ENCODE results near the gene KRTAP19-8.

KRTAP19-8 gene

GRCh38 chr21:31038376-31038775 is at the start of gene KRTAP19-8:
KRTAP19-8 (minus strand) TSS chr21:31038476; CDS start chr21:31038443, 33 bp downstream.
- no peak for DNase-seq

- DNase-seq: no peak
Measured at GRCh38 chr21:31087639-31088473, 49.6 kb upstream of the KRTAP19-8 start.

GRCh38 chr21:31084689-31085088 is 46.4 kb upstream of the KRTAP19-8 start:
- DNase-seq: no peak

- DNase-seq: no peak
Measured at GRCh38 chr21:31078796-31079195, 40.5 kb upstream of the KRTAP19-8 start.

GRCh38 chr21:31078216-31078615 is 39.9 kb upstream of the KRTAP19-8 start:
- DNase-seq: no peak

- DNase-seq: no peak
Measured at GRCh38 chr21:31075848-31076247, 37.6 kb upstream of the KRTAP19-8 start.

GRCh38 chr21:31072533-31072932 is 34.3 kb upstream of the KRTAP19-8 start:
- no peak for DNase-seq

GRCh38 chr21:31064803-31065202 is 26.5 kb upstream of the KRTAP19-8 start:
- DNase-seq: no peak

- DNase-seq: no peak
Measured at GRCh38 chr21:31052489-31053142, 14.3 kb upstream of the KRTAP19-8 start.

GRCh38 chr21:31050577-31051157 is 12.4 kb upstream of the KRTAP19-8 start:
- no peak for DNase-seq

- no peak for DNase-seq
Measured at GRCh38 chr21:31045841-31046240, 7.6 kb upstream of the KRTAP19-8 start.

- no peak for DNase-seq
Measured at GRCh38 chr21:31043471-31043870, 5.2 kb upstream of the KRTAP19-8 start.

GRCh38 chr21:31042080-31042464 is 3.8 kb upstream of the KRTAP19-8 start:
- DNase-seq: no peak

GRCh38 chr21:31041295-31042079 is 3.2 kb upstream of the KRTAP19-8 start:
- DNase-seq: no peak

- DNase-seq: no peak
Measured at GRCh38 chr21:31034378-31034777, 3.9 kb downstream of the KRTAP19-8 start.

- no peak for DNase-seq
Measured at GRCh38 chr21:31030367-31031106, 7.7 kb downstream of the KRTAP19-8 start.

GRCh38 chr21:31023680-31024079 is 14.6 kb downstream of the KRTAP19-8 start:
- no peak for DNase-seq

- no peak for DNase-seq
Measured at GRCh38 chr21:31022306-31022705, 16.0 kb downstream of the KRTAP19-8 start.

- DNase-seq: no peak
Measured at GRCh38 chr21:31018232-31018631, 20.0 kb downstream of the KRTAP19-8 start.

- no peak for DNase-seq
Measured at GRCh38 chr21:31014891-31015290, 23.4 kb downstream of the KRTAP19-8 start.

- no peak for DNase-seq
Measured at GRCh38 chr21:31012133-31013089, 25.9 kb downstream of the KRTAP19-8 start.

Data from NCI-H2029 treated with DMSO at 0.1 percent for 48 hours (cell line).